Measurements from ENCODE around the gene DHX40. TPM values are rescaled to one million over a fixed set of nuclear protein-coding genes. Genes with fewer than 3 reads are reported as not detected.

The DHX40 gene
- total RNA-seq, 1 experiment from 2014 or later: 38.9 TPM

DNA sequence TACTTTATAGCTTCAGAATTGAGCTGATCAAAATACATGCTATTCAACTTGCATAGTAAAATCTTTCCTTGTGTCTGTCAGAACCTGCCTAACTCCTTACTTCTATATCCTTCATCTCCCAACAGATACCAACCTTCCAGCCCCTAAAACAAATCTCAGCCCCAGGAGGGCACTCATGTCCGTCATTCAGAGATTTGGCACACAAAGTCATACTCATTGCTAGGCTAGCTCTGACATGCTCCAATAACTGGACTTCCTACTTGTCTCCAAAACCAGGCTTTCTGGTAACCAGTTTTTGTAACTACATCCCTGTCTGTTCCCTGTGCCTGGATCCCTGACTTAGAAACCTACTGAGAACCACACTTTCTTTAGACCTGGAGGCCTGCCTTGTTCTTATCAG is 37.5 kb upstream of the DHX40 start:
- TF ChIP-seq CTCF (conservative IDR thresholded peaks at IDR 0.05) (no peak), EZH2 (IDR thresholded peaks at IDR 0.05; ENCODE audit: low read depth) (no peak)
- H3K4me1 ChIP-seq (replicated peaks; ENCODE audit: insufficient read depth): no peaks in the 10 kb centered on the region
- ChIA-PET CTCF (interaction anchor here (0.6 kb wide), 1 partner anchor 1027 kb away, joined by 13 read pairs; no protein-coding TSS in a partner anchor), POLR2A (ENCODE audit: unreplicated experiment) (no interaction called here)
- intact Hi-C loops (cut with micrococcal nuclease; ENCODE audit: unreplicated experiment): no loop called here
- no peaks in the 10 kb centered on the region for H3K9me2 ChIP-seq (ENCODE audit: insufficient read depth)
- H3F3A ChIP-seq (ENCODE audit: insufficient read depth, low read depth): no peaks in the 10 kb centered on the region
- no TSS peak for BruUV-seq (replicated peaks)
- H4K20me1 ChIP-seq (ENCODE audit: insufficient read depth): no peaks in the 10 kb centered on the region
- no peaks in the 10 kb centered on the region for H3K36me3 ChIP-seq (ENCODE audit: low read depth)
- H3K4me2 ChIP-seq: no peak overlapping the region
- no peak for DNase-seq
- H3K4me3 ChIP-seq: no peak overlapping the region
- H3K79me2 ChIP-seq (ENCODE audit: low read depth): no peaks in the 10 kb centered on the region
- no peak overlapping the region for H2AFZ ChIP-seq
- H3K27ac ChIP-seq: no peak overlapping the region
- H3K9me3 ChIP-seq (ENCODE audit: insufficient read depth, low read depth): no peaks in the 10 kb centered on the region
- H3K27me3 ChIP-seq (ENCODE audit: insufficient read depth, low read depth): no peaks in the 10 kb centered on the region

GRCh38 chr17:59530531-59530930 is 34.9 kb upstream of the DHX40 start:
- H3K27me3 ChIP-seq (ENCODE audit: insufficient read depth, low read depth): no peaks in the 10 kb centered on the region
- BruUV-seq (replicated peaks): no TSS peak
- intact Hi-C loops (cut with micrococcal nuclease; ENCODE audit: unreplicated experiment): no loop called here
- no peak overlapping the region for H3K4me3 ChIP-seq
- no peaks in the 10 kb centered on the region for H3K9me2 ChIP-seq (ENCODE audit: insufficient read depth)
- no peaks in the 10 kb centered on the region for H3K9me3 ChIP-seq (ENCODE audit: insufficient read depth, low read depth)
- H3K27ac ChIP-seq: no peak overlapping the region
- H3K4me1 ChIP-seq (replicated peaks; ENCODE audit: insufficient read depth): no peaks in the 10 kb centered on the region
- DNase-seq: no peak
- no peaks in the 10 kb centered on the region for H3F3A ChIP-seq (ENCODE audit: insufficient read depth, low read depth)
- CTCF ChIA-PET: no interaction called here
- no peaks in the 10 kb centered on the region for H4K20me1 ChIP-seq (ENCODE audit: insufficient read depth)
- H2AFZ ChIP-seq: no peak overlapping the region
- no peaks in the 10 kb centered on the region for H3K36me3 ChIP-seq (ENCODE audit: low read depth)
- no peak for TF ChIP-seq CTCF (conservative IDR thresholded peaks at IDR 0.05)
- no peaks in the 10 kb centered on the region for H3K79me2 ChIP-seq (ENCODE audit: low read depth)
- POLR2A ChIA-PET (ENCODE audit: unreplicated experiment): interaction anchor here (0.5 kb wide), 1 partner anchor 66 kb away, joined by 12 read pairs; no protein-coding TSS in a partner anchor
- H3K4me2 ChIP-seq: no peak overlapping the region

DNA sequence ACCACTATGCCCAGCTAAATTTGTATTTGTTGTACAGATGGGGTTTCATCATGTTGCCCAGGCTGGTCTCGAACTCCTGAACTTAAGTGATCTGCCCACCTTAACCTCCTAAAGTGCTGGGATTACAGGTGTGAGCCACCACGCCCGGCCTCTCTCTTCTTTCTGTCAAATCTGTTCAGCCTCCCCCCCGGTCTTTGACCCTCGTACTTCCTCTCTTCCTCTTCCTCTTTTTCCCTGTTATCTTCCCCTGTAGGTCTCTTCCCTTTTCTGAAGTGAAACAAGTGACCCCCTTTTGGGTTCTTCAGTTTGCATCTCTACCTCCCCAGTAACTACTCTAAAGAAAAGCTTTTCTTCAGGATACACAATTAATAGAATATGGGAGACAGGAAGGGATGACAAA is 31.7 kb upstream of the DHX40 start:
- CTCF ChIA-PET: no interaction called here
- TF ChIP-seq EZH2 (IDR thresholded peaks at IDR 0.05; ENCODE audit: low read depth) (no peak), CTCF (conservative IDR thresholded peaks at IDR 0.05) (no peak)

More for the DNA sequence above, 31.7 kb upstream of the DHX40 start:
- no peaks in the 10 kb centered on the region for H3K27me3 ChIP-seq (ENCODE audit: insufficient read depth, low read depth)
- no peaks in the 10 kb centered on the region for H3K79me2 ChIP-seq (ENCODE audit: low read depth)
- BruUV-seq (replicated peaks): no TSS peak
- POLR2A ChIA-PET (ENCODE audit: unreplicated experiment): no interaction called here
- no peak for DNase-seq
- intact Hi-C loops (cut with micrococcal nuclease; ENCODE audit: unreplicated experiment): no loop called here
- no peak overlapping the region for H3K27ac ChIP-seq
- no peaks in the 10 kb centered on the region for H3F3A ChIP-seq (ENCODE audit: insufficient read depth, low read depth)
- H3K9me3 ChIP-seq (ENCODE audit: insufficient read depth, low read depth): no peaks in the 10 kb centered on the region
- no peak overlapping the region for H3K4me2 ChIP-seq
- no peaks in the 10 kb centered on the region for H3K9me2 ChIP-seq (ENCODE audit: insufficient read depth)
- H3K4me1 ChIP-seq (replicated peaks; ENCODE audit: insufficient read depth): no peaks in the 10 kb centered on the region
- H2AFZ ChIP-seq: no peak overlapping the region
- no peaks in the 10 kb centered on the region for H4K20me1 ChIP-seq (ENCODE audit: insufficient read depth)
- H3K4me3 ChIP-seq: no peak overlapping the region
- H3K36me3 ChIP-seq (ENCODE audit: low read depth): no peaks in the 10 kb centered on the region

Measured in PC-9 (cell line).